Measurements from ENCODE around the gene SETD4. TPM values are rescaled to one million over a fixed set of nuclear protein-coding genes. Genes with fewer than 3 reads are reported as not detected.

Gene SETD4
- total and polyA plus RNA-seq, 2 of the 4 experiments (the other 2 are of a cell fraction), result 9.5 to 11.4 TPM

DNA sequence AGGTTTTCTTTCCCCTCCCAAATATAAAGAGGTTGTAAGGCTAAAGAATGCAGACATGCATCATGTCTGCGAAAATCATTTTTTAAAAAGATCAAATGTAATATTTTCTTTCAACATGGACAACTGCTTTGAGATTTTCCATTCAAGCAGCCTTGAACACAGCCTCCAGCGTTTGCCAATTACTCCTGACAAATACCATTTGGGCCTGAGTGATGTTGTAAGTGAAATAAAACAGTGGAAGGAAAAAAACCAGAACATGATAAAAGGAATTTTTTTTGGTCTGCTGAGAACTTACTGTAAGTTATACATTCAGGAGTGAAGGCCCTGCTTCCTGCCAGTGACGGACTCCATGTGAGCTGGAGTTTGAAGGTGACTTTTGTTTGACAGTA, 37.2 kb downstream of the SETD4 start:
- ATAC-seq (ENCODE audit: low read depth) (peak; percentile 30), DNase-seq (peak; percentile 10)
- H2AK5ac ChIP-seq (ENCODE audit: low read depth, low read length), result no peak overlapping the region
- peak overlapping the region; percentile 8; the same call in 1 of the 2 replicates for H3K56ac ChIP-seq (ENCODE audit: extremely low read depth, insufficient read depth, low read length)
- H3K9me1 ChIP-seq (ENCODE audit: insufficient read depth, low read length), result peaks cover 9% of the 10 kb centered on the region
- dilution Hi-C loops (cut with HindIII; ENCODE audit: low sequenced_read_pairs, unreplicated experiment) (no loop called here), in situ Hi-C loops (cut with MboI; ENCODE audit: low sequenced_read_pairs) (no loop called here), intact Hi-C loops (cut with micrococcal nuclease) (no loop called here)
- peak overlapping the region; percentile 27; the same call in 1 of the 2 replicates for H2BK20ac ChIP-seq (ENCODE audit: low read depth, low read length)
- ChIA-PET POLR2A (ENCODE audit: unreplicated experiment) (no interaction called here), CTCF (no interaction called here)
- 0 out of 3 replicates have a peak overlapping the region, but pooled peaks have one; percentile 73 for H2BK15ac ChIP-seq (ENCODE audit: low read depth, low read length)
- H3K27me3 ChIP-seq (ENCODE audit: control insufficient read depth, insufficient read depth, low read length), result no peaks in the 10 kb centered on the region; the same call in 1 of the 2 replicates
- H3K36me3 ChIP-seq (ENCODE audit: control insufficient read depth, insufficient read depth, low read length), result no peaks in the 10 kb centered on the region
- H2BK120ac ChIP-seq (ENCODE audit: low read depth, low read length), result peak overlapping the region; percentile 79
- no peak overlapping the region for H3K9ac ChIP-seq (ENCODE audit: low read depth, low read length)
- peak overlapping the region; percentile 80; the same call in 1 of the 2 replicates for H4K91ac ChIP-seq (ENCODE audit: insufficient read depth, low read depth, low read length)
- BruUV-seq (replicated peaks), result no TSS peak
- H4K5ac ChIP-seq (ENCODE audit: low read depth, low read length), result no peak overlapping the region
- peak overlapping the region; percentile 66 to 82; a peak in 3 of 4 replicates for H4K8ac ChIP-seq (ENCODE audit: low read depth in 2 of 2, low read length in 2 of 2)
- no peak overlapping the region for H3K4me2 ChIP-seq (ENCODE audit: low read depth, low read length)
- no peak overlapping the region for H3K14ac ChIP-seq (replicated peaks; ENCODE audit: low read depth, low read length)
- H3K27ac ChIP-seq (ENCODE audit: insufficient read depth, low read length), result peak overlapping the region; percentile 73
- H2BK5ac ChIP-seq (ENCODE audit: low read depth, low read length, poor library complexity, severe bottlenecking), result peak overlapping the region; percentile 64
- TF ChIP-seq, protein P1, sequence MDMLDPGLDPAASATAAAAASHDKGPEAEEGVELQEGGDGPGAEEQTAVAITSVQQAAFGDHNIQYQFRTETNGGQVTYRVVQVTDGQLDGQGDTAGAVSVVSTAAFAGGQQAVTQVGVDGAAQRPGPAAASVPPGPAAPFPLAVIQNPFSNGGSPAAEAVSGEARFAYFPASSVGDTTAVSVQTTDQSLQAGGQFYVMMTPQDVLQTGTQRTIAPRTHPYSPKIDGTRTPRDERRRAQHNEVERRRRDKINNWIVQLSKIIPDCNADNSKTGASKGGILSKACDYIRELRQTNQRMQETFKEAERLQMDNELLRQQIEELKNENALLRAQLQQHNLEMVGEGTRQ (IDR thresholded peaks at IDR 0.05; ENCODE audit: low read depth, low read length), result no peak
- TF ChIP-seq CEBPB (IDR thresholded peaks at IDR 0.05; ENCODE audit: low read depth, low read length) (no peak), NFE2L2 (IDR thresholded peaks at IDR 0.05; ENCODE audit: low read depth, low read length) (no peak), CTCF (conservative IDR thresholded peaks at IDR 0.05; ENCODE audit: low read depth, low read length) (no peak), MAZ (IDR thresholded peaks at IDR 0.05; ENCODE audit: borderline replicate concordance, low read depth, low read length) (no peak), FOS (IDR thresholded peaks at IDR 0.05; ENCODE audit: low read depth, low read length) (no peak), MXI1 (IDR thresholded peaks at IDR 0.05; ENCODE audit: borderline replicate concordance, low read depth, low read length) (no peak)
- H3K9me3 ChIP-seq (ENCODE audit: control insufficient read depth, insufficient read depth, low read length), result no peaks in the 10 kb centered on the region
- H4K20me1 ChIP-seq (ENCODE audit: insufficient read depth, low read length), result no peaks in the 10 kb centered on the region
- no peak overlapping the region for H3K4me3 ChIP-seq (ENCODE audit: insufficient read depth, low read depth, low read length)
- H3K4ac ChIP-seq (ENCODE audit: low read depth, low read length), result peak overlapping the region; percentile 56; the same call in 1 of the 2 replicates
- H3K23ac ChIP-seq (ENCODE audit: low read depth, low read length), result no peak overlapping the region
- H3K79me1 ChIP-seq (ENCODE audit: low read depth in 1 of 2, low read length in 2 of 2), result no peaks in the 10 kb centered on the region
- H3K4me1 ChIP-seq (ENCODE audit: control insufficient read depth, insufficient read depth, low read length), result peaks cover 10% of the 10 kb centered on the region
- peak overlapping the region; percentile 56; the same call in 1 of the 2 replicates for H3K18ac ChIP-seq (ENCODE audit: low read depth, low read length)
- WGBS, 2 experiments (ENCODE audit: extremely low coverage in 2 of 2, insufficient read length in 1 of 2), result no CpG with 5 or more reads among the region's 3 CpGs
- H2AFZ ChIP-seq (replicated peaks; ENCODE audit: low read length, poor library complexity), result no peak overlapping the region
- no peak overlapping the region for H2AK9ac ChIP-seq (replicated peaks; ENCODE audit: low read depth, low read length, poor library complexity)

All from IMR-90 (cell line).